ENCODE results near the gene CACNA1B. TPM values are rescaled to one million over a fixed set of nuclear protein-coding genes. Genes with fewer than 3 reads are reported as not detected.
"Not testable (repeated sequence)": the region's sequence is repeated elsewhere in the genome, so short reads cannot be mapped to it uniquely, and the experiment has no call there.

CACNA1B gene
- total and polyA plus RNA-seq, 3 donors from 2014 or later = 7.6 to 15.7 (median 11.0) TPM

GRCh38 chr9:138105561-138106505 lies 228.3 kb downstream of the CACNA1B start:
- peak; percentile 9 for DNase-seq
- no peak overlapping the region for H3K27ac ChIP-seq
- no peaks in the 10 kb centered on the region for H3K4me1 ChIP-seq
- H3K36me3 ChIP-seq (ENCODE audit: low read depth, missing control alignments) = no peaks in the 10 kb centered on the region
- WGBS, 2 donors = 92% methylated on average over 19 to 26 of the region's 26 CpGs
- no peaks in the 10 kb centered on the region for H3K9me3 ChIP-seq
- no peaks in the 10 kb centered on the region for H3K27me3 ChIP-seq
- intact Hi-C loops (cut with DNase I; ENCODE audit: low total_unique reads) = no loop called here
- no peak overlapping the region for H3K4me3 ChIP-seq
- TF ChIP-seq POLR2A (IDR thresholded peaks at IDR 0.05) = no peak
- TF ChIP-seq CTCF (IDR thresholded peaks at IDR 0.05) = no peak

GRCh38 chr9:138107039-138107438 lies 229.5 kb downstream of the CACNA1B start:
- H3K4me3 ChIP-seq; intact Hi-C loops (cut with DNase I; ENCODE audit: low total_unique reads); H3K9me3 ChIP-seq; H3K36me3 ChIP-seq (ENCODE audit: low read depth, missing control alignments); H3K27ac ChIP-seq; DNase-seq; H3K27me3 ChIP-seq; H3K4me1 ChIP-seq: not testable (repeated sequence)
- WGBS, 2 donors = 89 to 94% methylated on average over 3 of the region's 3 CpGs

GRCh38 chr9:138111607-138112006 lies 234.0 kb downstream of the CACNA1B start:
- Histone ChIP-seq H3K9me3 (no peaks in the 10 kb centered on the region), H3K27ac (no peak overlapping the region), H3K4me1 (no peaks in the 10 kb centered on the region), H3K27me3 (no peaks in the 10 kb centered on the region), H3K36me3 (ENCODE audit: low read depth, missing control alignments) (no peaks in the 10 kb centered on the region), H3K4me3 (no peak overlapping the region)
- WGBS, 2 donors = 91 to 94% methylated on average over 9 of the region's 9 CpGs
- DNase-seq = no peak
- TF ChIP-seq CTCF (IDR thresholded peaks at IDR 0.05) = no peak
- no peak for TF ChIP-seq POLR2A (IDR thresholded peaks at IDR 0.05)
- intact Hi-C loops (cut with DNase I; ENCODE audit: low total_unique reads) = no loop called here

GRCh38 chr9:138112090-138112748 lies 234.6 kb downstream of the CACNA1B start:
- Histone ChIP-seq H3K36me3 (ENCODE audit: low read depth, missing control alignments) (no peaks in the 10 kb centered on the region), H3K4me3 (no peak overlapping the region), H3K27me3 (no peaks in the 10 kb centered on the region), H3K4me1 (no peaks in the 10 kb centered on the region), H3K27ac (no peak overlapping the region), H3K9me3 (no peaks in the 10 kb centered on the region)
- TF ChIP-seq CTCF (IDR thresholded peaks at IDR 0.05) (no peak), POLR2A (IDR thresholded peaks at IDR 0.05) (no peak)
- WGBS, 2 donors = 85% methylated on average over 16 of the region's 16 CpGs
- intact Hi-C loops (cut with DNase I; ENCODE audit: low total_unique reads) = no loop called here
- no peak for DNase-seq

- TF ChIP-seq CTCF (IDR thresholded peaks at IDR 0.05) = no peak
- TF ChIP-seq POLR2A (IDR thresholded peaks at IDR 0.05) = no peak
- Histone ChIP-seq H3K36me3 (ENCODE audit: low read depth, missing control alignments) (no peaks in the 10 kb centered on the region), H3K27me3 (no peaks in the 10 kb centered on the region), H3K27ac (no peak overlapping the region), H3K9me3 (no peaks in the 10 kb centered on the region), H3K4me3 (no peak overlapping the region), H3K4me1 (no peaks in the 10 kb centered on the region)
- 87 to 88% methylated on average over 36 of the region's 36 CpGs for WGBS, 2 donors
- no peak for DNase-seq
- intact Hi-C loops (cut with DNase I; ENCODE audit: low total_unique reads) = no loop called here
Measured at GRCh38 chr9:138112791-138113600, 235.4 kb downstream of the CACNA1B start.

GRCh38 chr9:138113701-138114325 lies 236.2 kb downstream of the CACNA1B start:
- DNase-seq; H3K9me3 ChIP-seq; H3K27me3 ChIP-seq; H3K4me1 ChIP-seq; intact Hi-C loops (cut with DNase I; ENCODE audit: low total_unique reads); H3K27ac ChIP-seq; H3K4me3 ChIP-seq; H3K36me3 ChIP-seq (ENCODE audit: low read depth, missing control alignments): not testable (repeated sequence)
- 85 to 88% methylated on average over 21 to 23 of the region's 23 CpGs for WGBS, 2 donors

All from testis (tissue), 3 donors.